Measurements from ENCODE around the gene PHC3. TPM values are rescaled to one million over a fixed set of nuclear protein-coding genes. Genes with fewer than 3 reads are reported as not detected.

The PHC3 gene
- total RNA-seq, 6 experiments from 2014 or later, result 38.8 to 61.3 (median 55.7) TPM

- Mint-ChIP-seq H3K9me3 (no peaks in the 10 kb centered on the region), H3K36me3 (ENCODE audit: low read depth) (no peaks in the 10 kb centered on the region), H3K27ac (no peak overlapping the region), H3K4me3 (no peak overlapping the region), H3K4me1 (ENCODE audit: low read depth) (no peaks in the 10 kb centered on the region), H3K27me3 (ENCODE audit: insufficient read depth) (peaks cover 6% of the 10 kb centered on the region)
- no peak for DNase-seq
- no peak for TF ChIP-seq CTCF (IDR thresholded peaks at IDR 0.05)
Observed at GRCh38 chr3:170064108-170064507, 117.4 kb downstream of the PHC3 start.

GRCh38 chr3:170063691-170064090 is 117.8 kb downstream of the PHC3 start:
- no peaks in the 10 kb centered on the region for H3K36me3 Mint-ChIP-seq (ENCODE audit: low read depth)
- DNase-seq, result no peak
- no peaks in the 10 kb centered on the region for H3K9me3 Mint-ChIP-seq
- no peak overlapping the region for H3K4me3 Mint-ChIP-seq
- no peaks in the 10 kb centered on the region for H3K4me1 Mint-ChIP-seq (ENCODE audit: low read depth)
- H3K27me3 Mint-ChIP-seq (ENCODE audit: insufficient read depth), result peaks cover 6% of the 10 kb centered on the region
- no peak for TF ChIP-seq CTCF (IDR thresholded peaks at IDR 0.05)
- H3K27ac Mint-ChIP-seq, result no peak overlapping the region

- TF ChIP-seq CTCF (IDR thresholded peaks at IDR 0.05), result peak; percentile 45; the same call in 1 of the 2 replicates
- H3K4me1 Mint-ChIP-seq (ENCODE audit: low read depth), result no peaks in the 10 kb centered on the region
- no peaks in the 10 kb centered on the region for H3K36me3 Mint-ChIP-seq (ENCODE audit: low read depth)
- no peak overlapping the region for H3K27ac Mint-ChIP-seq
- DNase-seq, result no peak
- H3K27me3 Mint-ChIP-seq (ENCODE audit: insufficient read depth), result peaks cover 6% of the 10 kb centered on the region
- H3K4me3 Mint-ChIP-seq, result no peak overlapping the region
- no peaks in the 10 kb centered on the region for H3K9me3 Mint-ChIP-seq
Observed at GRCh38 chr3:170062769-170063168, 118.8 kb downstream of the PHC3 start.

- no peaks in the 10 kb centered on the region for H3K4me1 Mint-ChIP-seq (ENCODE audit: low read depth)
- no peak for TF ChIP-seq CTCF (IDR thresholded peaks at IDR 0.05)
- peaks cover 6% of the 10 kb centered on the region for H3K27me3 Mint-ChIP-seq (ENCODE audit: insufficient read depth)
- H3K27ac Mint-ChIP-seq, result no peak overlapping the region
- H3K36me3 Mint-ChIP-seq (ENCODE audit: low read depth), result no peaks in the 10 kb centered on the region
- no peaks in the 10 kb centered on the region for H3K9me3 Mint-ChIP-seq
- DNase-seq, result no peak
- no peak overlapping the region for H3K4me3 Mint-ChIP-seq
Observed at GRCh38 chr3:170062068-170062467, 119.5 kb downstream of the PHC3 start.

- no peak overlapping the region for H3K4me3 Mint-ChIP-seq
- no peak overlapping the region for H3K27ac Mint-ChIP-seq
- H3K9me3 Mint-ChIP-seq, result no peaks in the 10 kb centered on the region
- peaks cover 6% of the 10 kb centered on the region; the same call in 1 of the 2 replicates for H3K4me1 Mint-ChIP-seq (ENCODE audit: low read depth)
- peaks cover 6% of the 10 kb centered on the region for H3K27me3 Mint-ChIP-seq (ENCODE audit: insufficient read depth)
- no peaks in the 10 kb centered on the region for H3K36me3 Mint-ChIP-seq (ENCODE audit: low read depth)
- no peak for DNase-seq
- no peak for TF ChIP-seq CTCF (IDR thresholded peaks at IDR 0.05)
Observed at GRCh38 chr3:170059447-170059846, 122.1 kb downstream of the PHC3 start.

GRCh38 chr3:170058127-170058526 is 123.4 kb downstream of the PHC3 start:
- Mint-ChIP-seq H3K4me1 (ENCODE audit: low read depth) (peaks cover 6% of the 10 kb centered on the region; the same call in 1 of the 2 replicates), H3K9me3 (no peaks in the 10 kb centered on the region), H3K4me3 (no peak overlapping the region), H3K36me3 (ENCODE audit: low read depth) (no peaks in the 10 kb centered on the region), H3K27me3 (ENCODE audit: insufficient read depth) (peaks cover 2% of the 10 kb centered on the region), H3K27ac (no peak overlapping the region)
- TF ChIP-seq CTCF (IDR thresholded peaks at IDR 0.05), result no peak
- no peak for DNase-seq
